Neural progenitor cell (in vitro differentiated cells): ENCODE results near the gene DLG2.

Experiments
- CTCF ChIP-seq: fragments of 200-600 bp; sonication (generic); IDR thresholded peaks from 2 replicates; pipeline ENCODE4 v1.5.1; 2017; ENCODE audit warnings: antibody characterized with exemption, mild to moderate bottlenecking
- EZH2 ChIP-seq: fragments of 200-600 bp; sonication (generic); IDR thresholded peaks from 2 replicates; pipeline ENCODE4 v1.6.1; 2017; ENCODE audit warnings: antibody characterized with exemption, mild to moderate bottlenecking, moderate library complexity

- TF ChIP-seq CTCF (no peak), EZH2 (no peak)
These were observed 1963.2 kb downstream of the DLG2 start for GRCh38 chr11:83663988-83664387.
